Ectodermal cell (in vitro differentiated cells): ENCODE data around the gene NASP.

Source experiments
- H3K27ac ChIP-seq: 2 replicates; pipeline ENCODE4 v1.7.0; 2013; ENCODE audit warnings: mild to moderate bottlenecking, low read depth, low read length; ENCODE audit not compliant: insufficient read depth, poor library complexity, severe bottlenecking
- H3K27me3 ChIP-seq: 2 replicates; pipeline ENCODE4 v1.7.0; 2013; ENCODE audit warnings: mild to moderate bottlenecking, low read length; ENCODE audit not compliant: insufficient read depth, control insufficient read depth, poor library complexity, severe bottlenecking
- H3K36me3 ChIP-seq: one replicate; pipeline ENCODE4 v1.7.0; 2013; ENCODE audit warnings: low read length; ENCODE audit not compliant: control insufficient read depth, insufficient read depth
- H3K4me1 ChIP-seq: one replicate; pipeline ENCODE4 v1.7.0; 2013; ENCODE audit warnings: low read length; ENCODE audit not compliant: control insufficient read depth, insufficient read depth
- H3K4me3 ChIP-seq: 2 replicates; pipeline ENCODE4 v1.7.0; 2013; ENCODE audit warnings: low read depth, low read length, control low read depth; ENCODE audit not compliant: insufficient read depth
- H3K9me3 ChIP-seq: 2 replicates; pipeline ENCODE4 v1.7.0; 2013; ENCODE audit warnings: mild to moderate bottlenecking, low read length, moderate library complexity; ENCODE audit not compliant: control insufficient read depth
- WGBS, 2 experiments: methylation state at CpG; one replicate each; pipeline ENCODE4 v1.1.7; 2013; ENCODE audit warnings: missing lambda C conversion rate in 2 of 2; 5-methylcytosine and 5-hydroxymethylcytosine counted together

The NASP gene

DNA sequence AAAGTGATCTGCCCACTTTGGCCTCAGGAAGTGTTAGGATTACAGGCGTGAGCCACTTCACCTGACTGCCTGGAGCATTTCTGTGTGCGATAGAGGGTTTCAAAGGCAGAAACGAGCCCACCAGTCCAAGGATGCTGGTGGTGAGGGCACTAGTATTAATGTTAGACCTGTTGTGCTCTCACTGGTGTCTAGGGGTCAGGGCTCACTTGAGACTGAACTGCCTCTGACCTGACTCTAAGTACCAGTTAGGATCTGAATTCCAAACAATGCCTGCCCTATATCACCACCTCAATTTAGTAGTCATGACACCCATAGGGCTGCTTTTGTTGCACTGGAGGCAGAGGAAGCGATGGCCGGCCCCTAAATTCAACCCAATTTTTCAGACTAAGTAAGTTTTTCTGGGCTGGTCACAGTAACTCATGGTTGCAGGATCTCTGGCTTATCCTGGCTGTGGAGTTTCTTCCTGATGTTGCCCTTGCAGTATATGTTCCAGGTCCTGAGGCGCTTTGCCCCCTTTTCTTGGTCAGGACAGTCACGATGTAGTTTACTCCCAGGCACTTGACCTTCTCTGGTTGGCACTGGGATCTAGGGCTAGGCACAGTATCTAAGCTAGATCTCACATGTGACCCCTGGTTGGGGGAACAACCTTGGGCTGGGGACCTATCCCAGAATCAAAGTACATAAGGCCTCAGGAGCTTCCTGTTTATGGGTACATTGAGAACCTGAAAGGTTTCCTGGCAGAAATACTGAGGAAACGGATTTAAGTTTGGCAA, 35.5 kb downstream of the NASP start:
- Histone ChIP-seq H3K9me3 (no peaks in the 10 kb centered on the region), H3K27me3 (no peaks in the 10 kb centered on the region), H3K4me1 (no peaks in the 10 kb centered on the region), H3K4me3 (no peak overlapping the region), H3K27ac (peak overlapping the region; percentile 55), H3K36me3 (peaks cover 40% of the 10 kb centered on the region)
- 78 to 84% methylated on average over 8 of the region's 8 CpGs for WGBS, 2 experiments

DNA sequence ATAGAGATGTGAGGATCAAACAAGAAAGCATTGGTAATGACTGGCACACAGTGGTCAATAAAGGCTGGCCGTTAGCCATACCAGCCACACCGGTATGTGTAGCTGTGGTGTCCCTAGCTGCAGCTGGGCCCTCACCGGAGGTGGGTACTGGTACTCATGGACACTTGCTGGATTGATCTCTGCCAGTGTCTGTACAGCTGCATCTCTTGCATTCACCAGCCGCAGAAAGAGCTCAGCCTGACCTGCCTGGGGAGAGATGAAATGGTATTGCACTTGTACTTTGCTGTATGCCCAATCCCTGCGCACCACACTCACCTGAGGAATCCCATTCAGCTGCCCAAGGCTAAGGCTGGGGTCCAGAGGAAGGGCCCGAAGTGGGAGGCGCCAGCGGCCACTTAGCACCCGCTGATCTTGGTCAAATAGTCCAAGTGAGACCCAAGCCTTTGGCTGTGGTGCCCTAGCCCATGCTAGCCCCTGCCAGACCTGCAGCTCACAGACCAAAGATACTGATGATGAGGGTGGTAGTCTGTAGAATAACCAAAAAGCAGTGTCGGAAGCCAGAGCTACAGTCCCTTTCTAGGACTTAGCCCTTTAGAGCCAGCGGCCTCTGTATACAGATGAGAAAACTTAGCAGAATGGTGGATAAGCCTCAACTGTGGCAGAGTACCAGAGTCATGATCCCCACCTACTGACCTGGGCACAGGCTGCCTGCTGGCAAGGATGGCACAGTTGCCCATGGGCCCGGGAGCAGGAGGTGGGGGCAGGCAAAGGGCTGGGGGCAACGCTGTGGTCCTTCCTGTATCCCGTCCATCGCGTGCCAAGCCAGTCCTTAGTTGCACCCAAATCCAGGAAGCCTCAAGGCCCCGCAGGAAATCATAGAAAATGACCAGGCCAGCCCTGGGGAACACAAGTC, 37.0 kb downstream of the NASP start:
- Histone ChIP-seq H3K9me3 (no peaks in the 10 kb centered on the region), H3K4me3 (no peak overlapping the region), H3K27ac (peak overlapping the region; percentile 44), H3K36me3 (peaks cover 27% of the 10 kb centered on the region), H3K4me1 (no peaks in the 10 kb centered on the region), H3K27me3 (no peaks in the 10 kb centered on the region)
- WGBS, 2 experiments: 94 to 95% methylated on average over 17 of the region's 17 CpGs

DNA sequence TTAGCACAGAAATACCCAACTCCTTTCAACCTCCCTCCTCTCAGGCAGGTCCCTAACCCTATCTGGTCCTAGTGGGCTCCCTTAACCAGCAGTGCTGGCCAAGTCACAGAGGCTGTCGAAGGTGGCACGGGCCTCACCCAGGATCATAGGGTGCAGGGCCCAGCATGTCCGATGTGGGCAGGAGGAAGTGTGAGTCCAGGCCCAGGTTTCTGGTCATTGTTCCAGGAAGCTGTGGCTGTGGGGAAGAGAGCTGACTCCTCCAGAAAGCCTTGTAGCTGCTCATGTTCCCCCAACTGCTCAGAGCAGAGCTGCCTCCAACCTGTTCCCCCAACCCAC, 37.6 kb downstream of the NASP start:
- H3K9me3 ChIP-seq: no peaks in the 10 kb centered on the region
- peak overlapping the region; percentile 63 for H3K27ac ChIP-seq
- 90 to 99% methylated on average over 3 of the region's 3 CpGs for WGBS, 2 experiments

DNA sequence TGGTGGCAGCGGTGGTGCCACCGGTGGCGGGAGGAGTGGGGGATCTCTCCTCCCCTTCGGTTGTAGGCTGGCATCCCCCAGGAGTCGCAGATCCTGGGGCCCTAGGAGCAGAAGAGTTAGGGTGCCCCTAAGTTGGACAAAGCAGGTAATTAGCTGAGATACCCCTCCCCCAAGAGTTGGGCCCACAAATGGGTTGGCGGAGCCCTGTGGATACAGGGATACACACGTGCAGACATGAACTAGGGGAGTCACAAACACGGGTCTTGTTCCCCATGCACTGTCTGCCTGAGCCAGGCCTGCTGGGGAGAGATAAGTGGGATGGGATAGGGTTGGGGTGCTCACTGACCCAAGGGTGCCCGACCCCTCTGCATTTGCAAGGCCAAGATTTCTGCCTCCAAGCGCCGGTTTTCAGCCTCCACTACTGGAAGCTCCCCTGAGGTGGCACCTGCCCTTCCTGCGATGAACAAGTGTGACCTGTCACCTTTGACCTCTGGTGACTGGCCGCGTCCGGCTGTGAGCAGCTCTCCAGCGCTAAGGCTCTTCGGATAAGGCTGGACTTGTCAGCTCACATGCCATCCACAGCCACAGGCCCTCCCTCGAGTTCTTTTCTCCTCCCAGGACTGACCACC, 38.2 kb downstream of the NASP start:
- peak overlapping the region; percentile 63 for H3K27ac ChIP-seq
- peaks cover 21% of the 10 kb centered on the region for H3K36me3 ChIP-seq
- no peak overlapping the region for H3K4me3 ChIP-seq

More for the DNA sequence above, 37.6 kb downstream of the NASP start:
- H3K27me3 ChIP-seq: no peaks in the 10 kb centered on the region
- H3K4me1 ChIP-seq: no peaks in the 10 kb centered on the region
- peaks cover 23% of the 10 kb centered on the region for H3K36me3 ChIP-seq
- H3K4me3 ChIP-seq: no peak overlapping the region

DNA sequence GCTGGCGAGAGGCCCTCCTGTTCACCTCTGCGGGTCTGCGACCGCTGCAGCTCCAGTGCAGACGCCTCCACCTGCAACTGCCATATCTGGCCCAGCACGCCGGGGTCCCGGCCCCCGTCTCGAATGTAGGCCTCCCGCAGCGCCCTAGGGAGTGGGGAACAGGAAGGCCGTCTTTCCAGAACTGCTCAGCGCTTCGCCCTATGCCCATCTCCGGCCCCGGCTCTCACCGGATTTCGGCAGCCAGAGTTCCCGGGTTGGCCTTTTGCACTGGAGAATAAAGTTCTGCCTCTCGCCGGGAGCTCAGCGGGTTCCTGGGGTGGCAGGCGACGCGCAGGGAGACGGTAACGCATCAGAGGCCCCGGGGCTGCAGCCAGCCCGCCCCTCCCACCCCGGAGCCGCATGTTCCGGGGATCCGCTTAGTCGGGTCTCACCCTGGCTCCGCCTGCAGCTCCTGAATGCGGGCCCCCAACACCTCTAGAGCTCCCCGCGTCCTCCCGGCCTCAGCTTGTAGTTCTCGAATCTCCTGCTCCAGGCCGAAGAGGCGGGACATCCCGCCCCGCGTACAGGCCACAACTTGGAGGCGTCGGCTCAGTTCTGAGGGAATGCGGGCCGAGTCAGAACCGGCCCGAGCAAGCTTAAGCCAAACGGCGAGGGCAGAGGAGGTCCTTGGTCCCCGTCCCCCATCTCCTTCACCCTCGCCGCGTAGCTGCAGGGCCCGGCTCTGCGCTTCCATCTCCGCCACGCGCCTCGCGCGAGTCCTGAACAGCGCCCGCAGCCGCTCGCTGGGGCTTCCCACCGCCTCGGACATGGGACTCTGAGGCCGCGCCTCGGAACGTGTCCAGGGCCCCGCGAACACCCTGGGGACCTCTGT, 38.9 kb downstream of the NASP start:
- Histone ChIP-seq H3K27ac (peak overlapping the region; percentile 63), H3K4me1 (no peaks in the 10 kb centered on the region), H3K27me3 (no peaks in the 10 kb centered on the region), H3K36me3 (peaks cover 20% of the 10 kb centered on the region), H3K4me3 (no peak overlapping the region), H3K9me3 (no peaks in the 10 kb centered on the region)
- WGBS, 2 experiments: 93 to 95% methylated on average over 78 of the region's 78 CpGs

More for the DNA sequence above, 38.2 kb downstream of the NASP start:
- 91% methylated on average over 18 of the region's 18 CpGs for WGBS, 2 experiments
- Histone ChIP-seq H3K9me3 (no peaks in the 10 kb centered on the region), H3K27me3 (no peaks in the 10 kb centered on the region), H3K4me1 (no peaks in the 10 kb centered on the region)

DNA sequence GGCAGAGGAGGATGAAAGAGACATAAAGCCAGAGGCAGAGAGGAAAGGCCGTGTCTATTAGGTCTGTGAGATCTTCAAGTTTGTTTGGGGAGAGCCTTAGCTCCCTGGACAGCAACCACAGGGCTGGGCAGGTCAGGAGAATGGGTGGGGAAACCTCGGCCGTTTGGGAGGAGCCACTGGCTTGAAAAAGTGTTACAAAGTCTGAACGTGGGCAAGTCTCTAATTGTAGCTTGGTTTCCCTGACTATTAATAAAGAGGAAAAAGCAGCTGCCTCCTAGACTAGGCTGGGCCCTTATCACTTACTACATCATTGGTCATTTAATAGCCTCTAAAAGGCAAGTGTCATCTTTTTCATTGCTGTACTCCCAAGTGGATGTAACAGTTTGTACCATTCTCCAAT, 40.1 kb downstream of the NASP start, which contains the start of gene CCDC17:
TSS of gene CCDC17 (minus strand) at position 83 of the 400 bp plus-strand sequence. CDS start 145 bp downstream, outside the sequence.
- Histone ChIP-seq H3K27me3 (no peaks in the 10 kb centered on the region), H3K27ac (peak within 1 kb of the TSS; percentile 1), H3K36me3 (peaks cover 29% of the 10 kb centered on the region), H3K9me3 (no peaks in the 10 kb centered on the region), H3K4me3 (no peak within 1 kb of the TSS), H3K4me1 (no peaks in the 10 kb centered on the region)
- WGBS, 2 experiments: 73 to 79% methylated on average over 4 of the region's 4 CpGs

DNA sequence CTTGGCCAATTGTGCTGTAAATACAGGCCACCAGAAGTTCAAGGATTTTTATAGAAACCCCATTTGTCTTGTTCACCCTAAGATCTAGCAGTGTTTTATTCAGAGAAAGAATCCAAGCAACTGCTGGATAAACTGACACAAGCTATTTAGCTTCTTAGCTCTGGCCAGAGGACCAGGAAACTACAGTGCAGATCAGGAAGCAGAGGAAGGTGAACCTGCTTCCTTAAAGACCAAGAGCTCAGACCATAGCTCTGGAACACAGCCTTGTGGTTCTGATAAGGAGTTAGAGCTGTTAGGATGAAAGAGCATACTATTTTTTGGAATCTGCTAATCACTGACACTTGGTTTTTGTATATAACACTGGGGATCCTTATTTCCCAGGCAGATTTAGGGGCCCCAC, 45.2 kb downstream of the NASP start:
- Histone ChIP-seq H3K4me3 (no peak overlapping the region), H3K27me3 (no peaks in the 10 kb centered on the region)

DNA sequence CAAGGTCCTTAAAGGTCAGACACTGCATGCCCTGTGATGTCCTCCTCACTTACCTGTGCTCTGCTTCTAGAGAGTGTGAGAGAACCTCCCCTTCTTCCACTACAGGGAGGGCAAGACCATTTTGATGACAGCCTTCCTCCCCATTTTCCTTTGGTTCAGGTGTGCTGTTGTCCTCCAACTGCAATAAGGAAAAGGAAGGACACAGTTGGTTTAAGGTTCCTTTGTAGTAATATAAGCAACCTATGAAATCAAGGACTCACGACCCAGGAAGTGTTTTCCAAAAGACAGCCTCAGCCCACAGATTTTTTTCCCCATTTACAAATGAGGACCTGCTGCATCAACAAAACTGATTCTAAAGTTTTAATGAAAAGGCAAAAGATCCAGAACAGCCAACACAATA, 46.6 kb downstream of the NASP start:
- H3K36me3 ChIP-seq: peaks cover 76% of the 10 kb centered on the region
- no peaks in the 10 kb centered on the region for H3K4me1 ChIP-seq
- 83 to 95% methylated on average over 1 of the region's 1 CpG for WGBS, 2 experiments
- H3K9me3 ChIP-seq: no peaks in the 10 kb centered on the region
- no peak overlapping the region for H3K27ac ChIP-seq
- no peak overlapping the region for H3K4me3 ChIP-seq
- no peaks in the 10 kb centered on the region for H3K27me3 ChIP-seq

More for the DNA sequence above, 45.2 kb downstream of the NASP start:
- H3K4me1 ChIP-seq: no peaks in the 10 kb centered on the region
- H3K9me3 ChIP-seq: no peaks in the 10 kb centered on the region
- H3K36me3 ChIP-seq: peaks cover 73% of the 10 kb centered on the region
- H3K27ac ChIP-seq: no peak overlapping the region

DNA sequence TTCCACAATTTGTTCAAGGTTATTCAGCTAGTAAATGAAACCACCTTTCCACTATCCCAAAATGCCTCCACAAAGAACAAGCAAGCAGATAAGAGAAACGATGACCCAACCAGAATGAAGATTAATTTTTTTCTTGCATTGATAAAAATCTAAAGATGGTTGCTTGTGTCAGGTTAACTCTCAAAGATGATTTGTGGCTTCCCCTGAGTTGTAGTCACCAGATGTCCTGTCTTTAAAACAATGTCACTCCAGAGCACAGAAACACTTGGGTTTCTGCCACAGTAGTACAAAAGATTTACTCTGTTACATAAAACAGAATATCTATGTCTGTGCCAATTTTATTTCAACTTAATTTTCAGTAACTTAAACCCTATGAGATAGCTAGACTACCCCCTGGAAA, 51.4 kb downstream of the NASP start:
- Histone ChIP-seq H3K27ac (no peak overlapping the region), H3K4me1 (no peaks in the 10 kb centered on the region), H3K9me3 (no peaks in the 10 kb centered on the region), H3K36me3 (peaks cover 69% of the 10 kb centered on the region), H3K4me3 (no peak overlapping the region), H3K27me3 (no peaks in the 10 kb centered on the region)
- WGBS, 2 experiments: 92 to 100% methylated on average over 1 of the region's 1 CpG
